Mesenchymal stem cell (in vitro differentiated cells and primary cell): ENCODE data around the gene GAGE10.
"Not testable (repeated sequence)": the region's sequence is repeated elsewhere in the genome, so short reads cannot be mapped to it uniquely, and the experiment has no call there.

Source experiments
- DNase-seq: peaks from one replicate; pipeline ENCODE4 v3.0.0-alpha.2; 2013
- H2AFZ ChIP-seq: one replicate; pipeline ENCODE4 v1.6.1; 2013; ENCODE audit warnings: low read depth, mild to moderate bottlenecking, control low read depth, inconsistent platforms, low read length, moderate library complexity
- H2AK5ac ChIP-seq: 2 replicates; pipeline ENCODE4 v1.6.1; 2013; ENCODE audit warnings: low read length, moderate library complexity, mild to moderate bottlenecking, inconsistent platforms; ENCODE audit not compliant: severe bottlenecking
- H2BK120ac ChIP-seq: one replicate; pipeline ENCODE4 v1.6.1; 2013; ENCODE audit warnings: low read depth, mild to moderate bottlenecking, inconsistent platforms, low read length, moderate library complexity
- H2BK12ac ChIP-seq, 2 experiments: one replicate each; pipeline ENCODE4 v1.6.1; 2013; ENCODE audit warnings: inconsistent platforms in 2 of 2, low read length in 2 of 2, mild to moderate bottlenecking in 2 of 2, moderate library complexity in 2 of 2, control low read depth in 1 of 2
- H2BK15ac ChIP-seq: one replicate; pipeline ENCODE4 v1.6.1; 2013; ENCODE audit warnings: mild to moderate bottlenecking, low read depth, inconsistent platforms; ENCODE audit not compliant: poor library complexity, severe bottlenecking
- H2BK5ac ChIP-seq: 2 replicates; pipeline ENCODE4 v1.6.1; 2013; ENCODE audit warnings: low read depth, mild to moderate bottlenecking, low read length, control low read depth, inconsistent platforms; ENCODE audit not compliant: poor library complexity, severe bottlenecking
- H3K14ac ChIP-seq, 2 experiments: one replicate each; pipeline ENCODE4 v1.6.1; 2013; ENCODE audit warnings: inconsistent platforms in 2 of 2, low read length in 2 of 2, control low read depth in 1 of 2, mild to moderate bottlenecking in 1 of 2, moderate library complexity in 1 of 2
- H3K18ac ChIP-seq, 2 experiments: one replicate each; pipeline ENCODE4 v1.6.1; 2013; ENCODE audit warnings: inconsistent platforms in 2 of 2, low read length in 2 of 2, control low read depth in 1 of 2, low read depth in 1 of 2, mild to moderate bottlenecking in 1 of 2
- H3K23ac ChIP-seq, 2 experiments: one replicate each; pipeline ENCODE4 v1.6.1; 2013; ENCODE audit warnings: inconsistent platforms in 2 of 2, low read length in 2 of 2, mild to moderate bottlenecking in 2 of 2, moderate library complexity in 2 of 2, control low read depth in 1 of 2
- H3K27ac ChIP-seq: 2 replicates; pipeline ENCODE4 v1.5.1; 2013; ENCODE audit warnings: mild to moderate bottlenecking, moderate library complexity, low read length, control low read depth, inconsistent platforms; ENCODE audit not compliant: poor library complexity, severe bottlenecking
- H3K27me3 ChIP-seq, 2 experiments: 2 replicates each; pipeline versions ENCODE4 v1.6.1 to v1.7.0; 2013; ENCODE audit warnings: low read length in 2 of 2, mild to moderate bottlenecking in 2 of 2, moderate library complexity in 2 of 2, control low read depth in 1 of 2, inconsistent platforms in 1 of 2; ENCODE audit not compliant: control insufficient read depth in 1 of 2, insufficient read depth in 1 of 2
- H3K36me3 ChIP-seq, 2 experiments: 2 replicates each; pipeline versions ENCODE4 v1.6.1 to v1.7.0; 2013; ENCODE audit warnings: low read length in 2 of 2, control low read depth in 1 of 2, inconsistent platforms in 1 of 2, low read depth in 1 of 2, mild to moderate bottlenecking in 1 of 2; ENCODE audit not compliant: insufficient read depth in 2 of 2, control insufficient read depth in 1 of 2
- H3K4ac ChIP-seq, 2 experiments: one replicate each; pipeline ENCODE4 v1.6.1; 2013; ENCODE audit warnings: inconsistent platforms in 2 of 2, low read length in 2 of 2, mild to moderate bottlenecking in 2 of 2, moderate library complexity in 2 of 2, control low read depth in 1 of 2, low read depth in 1 of 2
- H3K4me1 ChIP-seq: 2 replicates; pipeline ENCODE4 v1.6.1; 2013; ENCODE audit warnings: low read depth, low read length, control low read depth; ENCODE audit not compliant: control insufficient read depth, insufficient read depth
- H3K4me2 ChIP-seq: 2 replicates; pipeline ENCODE4 v1.6.1; 2013; ENCODE audit warnings: low read length, mild to moderate bottlenecking, inconsistent platforms; ENCODE audit not compliant: poor library complexity, severe bottlenecking
- H3K4me3 ChIP-seq, 2 experiments: 2 replicates each; pipeline versions ENCODE4 v1.5.1 to v1.7.0; 2013; ENCODE audit warnings: low read length in 2 of 2, mild to moderate bottlenecking in 2 of 2, control low read depth in 1 of 2, low read depth in 1 of 2; ENCODE audit not compliant: insufficient read depth in 1 of 2
- H3K79me1 ChIP-seq: replicated peaks from 2 replicates; pipeline ENCODE4 v1.6.1; 2013; ENCODE audit warnings: mild to moderate bottlenecking, control low read depth, low read length, inconsistent platforms; ENCODE audit not compliant: poor library complexity, severe bottlenecking
- H3K9ac ChIP-seq: 2 replicates; pipeline ENCODE4 v1.7.0; 2013; ENCODE audit warnings: mild to moderate bottlenecking, low read length, moderate library complexity
- H3K9me3 ChIP-seq: 2 replicates; pipeline ENCODE4 v1.7.0; 2013; ENCODE audit warnings: mild to moderate bottlenecking, low read length; ENCODE audit not compliant: control insufficient read depth
- H4K8ac ChIP-seq: one replicate; pipeline ENCODE4 v1.6.1; 2013; ENCODE audit warnings: inconsistent platforms, mild to moderate bottlenecking, low read length, moderate library complexity
- H4K91ac ChIP-seq: one replicate; pipeline ENCODE4 v1.6.1; 2013; ENCODE audit warnings: mild to moderate bottlenecking, low read length, inconsistent platforms
- WGBS: methylation state at CpG from one replicate; pipeline ENCODE4 v1.1.7; 2013; ENCODE audit warnings: mixed read lengths; 5-methylcytosine and 5-hydroxymethylcytosine counted together

GAGE10 gene

GRCh38 chrX:49312176-49312575 lies 8.7 kb downstream of the GAGE10 start:
- H2AFZ ChIP-seq, result no peak overlapping the region
- no peak overlapping the region for H2BK5ac ChIP-seq
- no peak overlapping the region for H3K4me3 ChIP-seq
- 93% methylated on average over 2 of the region's 2 CpGs for WGBS
- no peak overlapping the region for H2BK120ac ChIP-seq
- H4K8ac ChIP-seq, result no peak overlapping the region
- H3K9me3 ChIP-seq, result no peaks in the 10 kb centered on the region
- no peak overlapping the region for H3K27ac ChIP-seq
- DNase-seq, result no peak
- H3K4me1 ChIP-seq, result peaks cover 2% of the 10 kb centered on the region
- no peak overlapping the region for H2BK15ac ChIP-seq
- H3K14ac ChIP-seq, result no peak overlapping the region
- H3K36me3 ChIP-seq, result no peaks in the 10 kb centered on the region
- no peak overlapping the region for H3K9ac ChIP-seq
- H3K18ac ChIP-seq, result no peak overlapping the region
- no peak overlapping the region for H3K23ac ChIP-seq
- H3K4me2 ChIP-seq, result no peak overlapping the region
- no peak overlapping the region for H2BK12ac ChIP-seq
- H3K79me1 ChIP-seq, result no peaks in the 10 kb centered on the region
- H4K91ac ChIP-seq, result no peak overlapping the region
- peaks cover 0 to 41% of the 10 kb centered on the region in 2 experiments for H3K27me3 ChIP-seq
- H3K4ac ChIP-seq, result no peak overlapping the region
- H2AK5ac ChIP-seq, result no peak overlapping the region

GRCh38 chrX:49316085-49316484 lies 12.6 kb downstream of the GAGE10 start:
- no peak overlapping the region for H3K4me3 ChIP-seq
- H2BK12ac ChIP-seq, result no peak overlapping the region
- no peak overlapping the region for H2BK120ac ChIP-seq
- H2BK5ac ChIP-seq, result no peak overlapping the region
- no peak overlapping the region for H3K9ac ChIP-seq
- H4K8ac ChIP-seq, result no peak overlapping the region
- no peak overlapping the region for H3K18ac ChIP-seq
- H3K14ac ChIP-seq, result no peak overlapping the region
- no peaks in the 10 kb centered on the region for H3K4me1 ChIP-seq
- no peaks in the 10 kb centered on the region for H3K9me3 ChIP-seq
- no peak overlapping the region for H2AFZ ChIP-seq
- no peak overlapping the region for H3K27ac ChIP-seq
- H3K23ac ChIP-seq, result no peak overlapping the region
- no peak overlapping the region for H3K4ac ChIP-seq
- H3K36me3 ChIP-seq, result no peaks in the 10 kb centered on the region
- no peak overlapping the region for H2BK15ac ChIP-seq
- no peak overlapping the region for H4K91ac ChIP-seq
- no peaks in the 10 kb centered on the region for H3K79me1 ChIP-seq
- DNase-seq, result no peak
- no peak overlapping the region for H3K4me2 ChIP-seq
- no peak overlapping the region for H2AK5ac ChIP-seq
- WGBS, result 69% methylated on average over 3 of the region's 4 CpGs
- peaks cover 0 to 21% of the 10 kb centered on the region in 2 experiments for H3K27me3 ChIP-seq

GRCh38 chrX:49321737-49322136 lies 18.3 kb downstream of the GAGE10 start, which contains the start of gene GAGE12J:
Gene GAGE12J, plus strand, starts transcription at chrX:49322037. Its CDS starts 1,157 bp downstream, at chrX:49323194.
- H2BK5ac ChIP-seq, H4K8ac ChIP-seq, H3K23ac ChIP-seq, H2AK5ac ChIP-seq, H3K9ac ChIP-seq, H4K91ac ChIP-seq, H3K4me1 ChIP-seq, H2AFZ ChIP-seq, H3K27me3 ChIP-seq, H2BK12ac ChIP-seq, H3K79me1 ChIP-seq, H3K18ac ChIP-seq, H3K4me2 ChIP-seq, H3K4ac ChIP-seq, H3K27ac ChIP-seq, DNase-seq, H3K9me3 ChIP-seq, H2BK15ac ChIP-seq, H2BK120ac ChIP-seq, H3K4me3 ChIP-seq, H3K14ac ChIP-seq, H3K36me3 ChIP-seq: not testable (repeated sequence)
- WGBS, result no CpG with 5 or more reads among the region's 16 CpGs

- not testable (repeated sequence) for H3K9me3 ChIP-seq, H3K4me1 ChIP-seq
These were observed 18.8 kb downstream of the GAGE10 start for GRCh38 chrX:49322266-49322665.

More at GRCh38 chrX:49322266-49322665, 18.8 kb downstream of the GAGE10 start:
- H3K4me2 ChIP-seq, H3K14ac ChIP-seq, DNase-seq, H2AFZ ChIP-seq, H2BK12ac ChIP-seq, H3K36me3 ChIP-seq, H4K8ac ChIP-seq, H2BK15ac ChIP-seq, H3K79me1 ChIP-seq, H3K18ac ChIP-seq, H3K4me3 ChIP-seq, H3K4ac ChIP-seq, H3K27ac ChIP-seq, H3K27me3 ChIP-seq, H2BK5ac ChIP-seq, H3K9ac ChIP-seq, H4K91ac ChIP-seq, H2BK120ac ChIP-seq, H3K23ac ChIP-seq, H2AK5ac ChIP-seq: not testable (repeated sequence)
- no CpG with 5 or more reads among the region's 27 CpGs for WGBS
